Bronchial epithelial cell (primary cell): Measurements from ENCODE around the gene MRPL3. TPM values are rescaled to one million over a fixed set of nuclear protein-coding genes. Genes with fewer than 3 reads are reported as not detected.

ENCODE experiments used
- total RNA-seq: library from RNA; depleted of rRNA; stranded (reverse); fragments of >200 nt; gene quantifications from 2 replicates; pipeline ENCODE4 v1.2.1, GENCODE V29; 2014

The MRPL3 gene
- total RNA-seq, 1 donor from 2014 or later = 119 TPM

Other genes with a start within 250 kb of the MRPL3 start
- gene NUDT16, start 121.2 kb downstream of the MRPL3 start, total RNA-seq = 5.4 and 7.6 TPM in 2 replicates